HepG2 (cell line): ENCODE measurements around the gene RAD51C. TPM values are rescaled to one million over a fixed set of nuclear protein-coding genes. Genes with fewer than 3 reads are reported as not detected.

Experiments used
- ASH2L ChIP-seq: fragments of 300-600, 200-600 bp; sonication (generic); IDR thresholded peaks from 2 replicates; pipeline ENCODE4 v1.7.0; 2017; ENCODE audit warnings: low read depth, mild to moderate bottlenecking, moderate library complexity, mixed read lengths, low read length; ENCODE audit not compliant: insufficient read length
- BCL6 ChIP-seq: IDR thresholded peaks from 2 replicates; pipeline ENCODE4 v1.6.1; 2016; ENCODE audit warnings: missing genetic modification reagents, missing compliant biosample characterization
- DBP ChIP-seq: sonication (generic); formaldehyde crosslinking; IDR thresholded peaks from 2 replicates; pipeline ENCODE4 v1.4.0; 2020; ENCODE audit warnings: missing genetic modification reagents; ENCODE audit errors: not compliant biosample characterization
- EHMT2 ChIP-seq: fragments of 200-600 bp; sonication (generic); IDR thresholded peaks from 2 replicates; pipeline ENCODE4 v1.7.0; 2017; ENCODE audit warnings: antibody characterized with exemption, low read depth, low read length, borderline replicate concordance
- ELF3 ChIP-seq: IDR thresholded peaks from 2 replicates; pipeline ENCODE4 v1.6.1; 2016; ENCODE audit warnings: missing genetic modification reagents, missing compliant biosample characterization
- GFI1 ChIP-seq: sonication (generic); formaldehyde crosslinking; IDR thresholded peaks from 2 replicates; pipeline ENCODE4 v1.5.0; 2020; ENCODE audit warnings: missing genetic modification reagents, mild to moderate bottlenecking, borderline replicate concordance
- HNF4G ChIP-seq, 2 experiments: sonication (generic) in 1 of 2; formaldehyde crosslinking in 1 of 2; IDR thresholded peaks; 2 replicates each; pipeline versions ENCODE4 v1.4.0 to v1.6.1; 2011 to 2020; ENCODE audit warnings: borderline replicate concordance in 2 of 2, low read depth in 2 of 2, mild to moderate bottlenecking in 2 of 2, low read length in 1 of 2, missing genetic modification reagents in 1 of 2, moderate library complexity in 1 of 2
- MZF1 ChIP-seq: sonication (generic); formaldehyde crosslinking; IDR thresholded peaks from 2 replicates; pipeline ENCODE4 v1.8.1; 2023; ENCODE audit warnings: mild to moderate bottlenecking, missing genetic modification reagents, borderline replicate concordance
- NFATC3 ChIP-seq: sonication (generic); formaldehyde crosslinking; IDR thresholded peaks from 2 replicates; pipeline ENCODE4 v1.5.1; 2020; ENCODE audit warnings: mild to moderate bottlenecking, missing genetic modification reagents
- PRDM10 ChIP-seq: sonication (generic); formaldehyde crosslinking; IDR thresholded peaks from 2 replicates; pipeline ENCODE4 v1.4.0; 2020; ENCODE audit warnings: low read depth, missing genetic modification reagents
- SIN3B ChIP-seq: fragments of 150-350 bp; IDR thresholded peaks from 2 replicates; pipeline ENCODE4 v1.6.1; 2014; ENCODE audit warnings: low read length
- THAP11 ChIP-seq: IDR thresholded peaks from 2 replicates; pipeline ENCODE4 v1.6.1; 2016; ENCODE audit warnings: missing biosample characterization, missing genetic modification reagents
- ZFX ChIP-seq: sonication (generic); formaldehyde crosslinking; IDR thresholded peaks from 2 replicates; pipeline ENCODE4 v1.4.0; 2020; ENCODE audit warnings: mild to moderate bottlenecking, low read depth, missing genetic modification reagents, moderate library complexity
- ZMYM2 ChIP-seq: sonication (generic); formaldehyde crosslinking; IDR thresholded peaks from 2 replicates; pipeline ENCODE4 v1.8.0; 2022; ENCODE audit warnings: mild to moderate bottlenecking, missing genetic modification reagents
- ZNF275 ChIP-seq: sonication (generic); formaldehyde crosslinking; IDR thresholded peaks from 2 replicates; pipeline ENCODE4 v1.8.0; 2022; ENCODE audit warnings: missing genetic modification reagents, mild to moderate bottlenecking, inconsistent platforms, borderline replicate concordance
- ZNF512 ChIP-seq: sonication (generic); formaldehyde crosslinking; IDR thresholded peaks from 2 replicates; pipeline ENCODE4 v1.4.0; 2020; ENCODE audit warnings: mild to moderate bottlenecking, missing genetic modification reagents
- ZNF605 ChIP-seq: sonication (generic); formaldehyde crosslinking; IDR thresholded peaks from 2 replicates; pipeline ENCODE4 v1.8.0; 2022; ENCODE audit warnings: mild to moderate bottlenecking, missing genetic modification reagents
- polyA plus RNA-seq, 8 experiments: library from polyadenylated mRNA; depleted of rRNA in 3 of 8; stranded (reverse) in 7 of 8; unstranded in 1 of 8; fragments of >200 nt; fragmentation: Illumina TruSeq in 4 of 8; extraction: Trizol in 4 of 8; gene quantifications; 2 replicates each; pipeline versions ENCODE4 v1.2.1 to v1.2.3, GENCODE V29; 2011 to 2016; ENCODE audit warnings: low read depth in 4 of 8, missing spikeins in 1 of 8, mixed read lengths in 1 of 8; ENCODE audit not compliant: insufficient read depth in 1 of 8
- total RNA-seq, 5 experiments: library from RNA; depleted of rRNA; stranded (reverse); fragments of >200 nt; fragmentation: Illumina TruSeq; extraction: Trizol; gene quantifications; 2 replicates each; pipeline ENCODE4 v1.2.3, GENCODE V29; 2016; ENCODE audit warnings: low read depth in 1 of 5

RAD51C gene
- total and polyA plus RNA-seq, 2 of the 13 experiments (the other 11 are each of a cell fraction or from before 2014, with no cell fraction given): 38.5 to 106 TPM

GRCh38 chr17:58692239-58693055 lies at the start of gene RAD51C (continued):
- 0 out of 2 replicates have a peak, but pooled peaks have one; percentile 38 for TF ChIP-seq ZNF512 (CRISPR knock-in tag)
- TF ChIP-seq ZNF605: peak; percentile 99
- peak; percentile 87 for TF ChIP-seq ZMYM2 (CRISPR knock-in tag)
- no peak for TF ChIP-seq MZF1 (CRISPR knock-in tag)
- peak; percentile 93; the same call in 1 of the 2 replicates for TF ChIP-seq ZNF275 (CRISPR knock-in tag)
- TF ChIP-seq SIN3B: peak; percentile 76; the same call in 1 of the 2 replicates
- peak; percentile 80; the same call in 1 of the 2 replicates for TF ChIP-seq EHMT2
- TF ChIP-seq ZFX: peak; percentile 98
- TF ChIP-seq HNF4G (IDR thresholded peaks at IDR 0.05; ENCODE audit: borderline replicate concordance, low read depth, low read length): no peak
- TF ChIP-seq HNF4G (CRISPR knock-in tag; IDR thresholded peaks at IDR 0.05; ENCODE audit: borderline replicate concordance, low read depth): peak; percentile 64
- no peak for TF ChIP-seq GFI1
- TF ChIP-seq NFATC3 (CRISPR knock-in tag): 0 out of 2 replicates have a peak, but pooled peaks have one; percentile 64
- TF ChIP-seq THAP11: peak; percentile 89
- TF ChIP-seq BCL6 (CRISPR knock-in tag): peak; percentile 46; the same call in 1 of the 2 replicates
- peak; percentile 96 for TF ChIP-seq ASH2L
- TF ChIP-seq PRDM10: peak; percentile 65
- peak; percentile 68; the same call in 1 of the 2 replicates for TF ChIP-seq ELF3 (CRISPR knock-in tag)
- TF ChIP-seq DBP (CRISPR knock-in tag): peak; percentile 87
